OCI-LY3 (cell line): ENCODE measurements around the gene ZPR1.

Source experiments
- EZH2phosphoT487 ChIP-seq: fragments of 200-600 bp; shearing (Covaris generic); IDR thresholded peaks from 2 replicates; pipeline ENCODE4 v1.6.1; 2018; ENCODE audit warnings: antibody characterized with exemption, mixed run types, low read depth
- TF ChIP-seq, protein P1 (sequence below): fragments of 200-600, 300-600 bp; sonication (generic); IDR thresholded peaks from 2 replicates; pipeline ENCODE4 v1.5.1; 2014; ENCODE audit warnings: antibody characterized with exemption, low read length, low read depth

DNA sequence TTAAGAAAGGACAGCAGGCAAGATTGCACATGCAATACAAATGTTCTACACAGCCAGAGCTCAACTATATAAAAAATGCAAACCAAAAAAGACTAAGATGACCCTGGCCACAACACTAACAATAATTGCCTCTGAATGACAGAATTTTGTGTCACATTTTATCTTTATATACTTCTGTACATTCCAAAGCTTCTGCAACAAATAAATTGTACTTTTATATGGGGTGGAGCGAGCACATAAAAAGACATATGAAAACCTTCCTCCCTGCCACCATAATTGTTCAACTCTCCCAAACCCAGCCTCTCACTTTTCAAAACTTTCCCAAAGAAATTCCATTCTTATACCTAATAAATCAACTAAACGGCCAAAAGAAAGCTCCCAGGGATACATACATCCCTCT, 25.7 kb downstream of the ZPR1 start:
- TF ChIP-seq, protein P1, sequence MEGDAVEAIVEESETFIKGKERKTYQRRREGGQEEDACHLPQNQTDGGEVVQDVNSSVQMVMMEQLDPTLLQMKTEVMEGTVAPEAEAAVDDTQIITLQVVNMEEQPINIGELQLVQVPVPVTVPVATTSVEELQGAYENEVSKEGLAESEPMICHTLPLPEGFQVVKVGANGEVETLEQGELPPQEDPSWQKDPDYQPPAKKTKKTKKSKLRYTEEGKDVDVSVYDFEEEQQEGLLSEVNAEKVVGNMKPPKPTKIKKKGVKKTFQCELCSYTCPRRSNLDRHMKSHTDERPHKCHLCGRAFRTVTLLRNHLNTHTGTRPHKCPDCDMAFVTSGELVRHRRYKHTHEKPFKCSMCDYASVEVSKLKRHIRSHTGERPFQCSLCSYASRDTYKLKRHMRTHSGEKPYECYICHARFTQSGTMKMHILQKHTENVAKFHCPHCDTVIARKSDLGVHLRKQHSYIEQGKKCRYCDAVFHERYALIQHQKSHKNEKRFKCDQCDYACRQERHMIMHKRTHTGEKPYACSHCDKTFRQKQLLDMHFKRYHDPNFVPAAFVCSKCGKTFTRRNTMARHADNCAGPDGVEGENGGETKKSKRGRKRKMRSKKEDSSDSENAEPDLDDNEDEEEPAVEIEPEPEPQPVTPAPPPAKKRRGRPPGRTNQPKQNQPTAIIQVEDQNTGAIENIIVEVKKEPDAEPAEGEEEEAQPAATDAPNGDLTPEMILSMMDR, result no peak
- no peak for TF ChIP-seq EZH2phosphoT487
